GM18868 (cell line): ENCODE results near the gene LGALS9.
"Not testable (repeated sequence)": the region's sequence is repeated elsewhere in the genome, so short reads cannot be mapped to it uniquely, and the experiment has no call there.

Experiments
- ATAC-seq: cut with Tn5 transposase; IDR thresholded peaks from one replicate; pipeline ENCODE4 v1.9.1; 2021; ENCODE audit warnings: mild to moderate bottlenecking, moderate library complexity; ENCODE audit not compliant: unreplicated experiment

LGALS9 gene

GRCh38 chr17:27671591-27671910 is 40.6 kb downstream of the LGALS9 start:
- no peak for ATAC-seq

- not testable (repeated sequence) for ATAC-seq
These were observed 41.0 kb downstream of the LGALS9 start for GRCh38 chr17:27671977-27672480.

- no peak for ATAC-seq
These were observed 43.3 kb downstream of the LGALS9 start for GRCh38 chr17:27674335-27674734.

GRCh38 chr17:27677191-27677590 is 46.2 kb downstream of the LGALS9 start:
- ATAC-seq, result no peak

- not testable (repeated sequence) for ATAC-seq
These were observed 55.3 kb downstream of the LGALS9 start for GRCh38 chr17:27686322-27686721.

- ATAC-seq, result no peak
These were observed 59.9 kb downstream of the LGALS9 start for GRCh38 chr17:27690882-27691281.

- ATAC-seq, result not testable (repeated sequence)
These were observed 64.3 kb downstream of the LGALS9 start for GRCh38 chr17:27695254-27695814.
